Measurements from ENCODE around the gene PTF1A.

PTF1A gene

DNA sequence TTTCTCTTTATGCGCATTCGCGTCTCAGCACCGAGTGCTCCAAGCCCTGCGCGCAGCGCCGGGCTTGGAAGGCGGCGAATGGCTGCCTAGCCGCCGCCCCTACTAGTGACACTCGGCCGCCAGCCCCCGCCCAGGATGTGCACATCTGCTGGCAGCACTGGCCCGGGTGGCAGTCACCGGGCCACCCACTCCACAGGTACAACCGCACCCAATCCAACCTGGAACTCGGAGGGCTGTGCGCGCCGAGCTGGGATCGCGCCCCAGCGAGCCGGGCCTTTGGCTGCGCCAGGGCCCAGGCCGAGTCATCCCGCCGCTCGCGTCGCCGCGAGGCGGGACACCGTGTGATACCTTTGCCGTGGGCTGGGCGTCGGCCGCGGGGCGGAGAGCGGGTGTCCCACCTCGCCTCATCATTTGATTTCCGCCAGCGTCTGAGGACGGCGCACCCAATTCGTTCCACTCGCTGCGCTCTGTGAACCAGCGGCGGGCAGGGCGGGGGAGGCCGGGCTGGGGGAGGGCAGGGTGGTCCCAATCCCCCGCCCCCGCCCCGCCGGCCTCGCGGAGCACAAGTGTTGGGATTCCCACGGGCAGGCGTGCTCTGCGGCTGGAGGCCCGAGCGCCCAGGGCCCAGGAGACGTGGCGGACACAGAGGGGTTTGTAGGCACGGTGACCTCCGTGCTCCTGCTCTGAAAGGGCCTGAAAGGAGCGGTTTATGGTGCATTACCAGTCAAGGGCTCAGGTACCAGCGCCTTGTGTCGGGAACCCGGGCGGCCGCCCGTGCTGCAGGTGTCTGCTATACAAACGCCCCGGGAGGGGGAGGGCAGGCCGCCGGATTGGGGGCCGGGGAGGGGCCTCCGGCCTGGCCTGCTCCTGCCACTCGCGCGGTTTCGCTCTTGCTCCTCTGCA lies 17.8 kb upstream of the PTF1A start:
- no peaks in the 10 kb centered on the region for H3K27me3 ChIP-seq (ENCODE audit: low read length)

DNA sequence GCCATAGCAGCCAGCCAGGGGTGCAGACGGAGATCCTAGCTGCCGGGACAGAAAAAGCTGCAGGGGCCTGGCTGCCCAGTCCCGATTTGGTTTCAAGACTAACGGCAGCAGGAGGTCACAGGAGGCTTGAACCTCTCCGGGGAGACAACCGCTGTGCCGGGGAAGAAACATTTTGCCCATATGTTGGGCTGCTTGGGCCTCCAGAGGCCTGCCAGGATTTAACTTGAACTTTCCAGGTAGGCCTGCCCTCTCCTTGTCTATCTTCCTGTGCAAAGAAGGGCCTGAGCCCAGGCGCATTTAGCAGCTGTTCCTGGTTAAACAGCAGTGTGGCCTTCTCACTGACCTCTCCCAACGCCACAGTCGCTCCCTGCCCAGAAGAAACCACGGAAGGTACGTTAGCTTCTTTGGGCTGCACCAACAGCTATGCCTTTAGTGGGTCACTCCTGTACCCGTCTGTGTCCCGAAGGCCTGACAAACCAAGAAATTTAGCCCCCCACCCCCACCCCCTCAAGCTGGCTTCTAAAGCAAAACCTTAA lies 17.1 kb upstream of the PTF1A start:
- no peaks in the 10 kb centered on the region for H3K36me3 ChIP-seq (ENCODE audit: low read length)
- H3K9me2 ChIP-seq (replicated peaks; ENCODE audit: insufficient read depth, low read length): no peaks in the 10 kb centered on the region
- no peaks in the 10 kb centered on the region for H3F3A ChIP-seq (ENCODE audit: insufficient read depth)
- H3K9ac ChIP-seq (ENCODE audit: low read length): no peak overlapping the region
- H4K20me1 ChIP-seq (ENCODE audit: low read depth, low read length): no peaks in the 10 kb centered on the region
- H2AFZ ChIP-seq (ENCODE audit: low read depth, low read length, severe bottlenecking): no peak overlapping the region
- H3K79me2 ChIP-seq (ENCODE audit: insufficient read depth, low read length): no peaks in the 10 kb centered on the region
- no peaks in the 10 kb centered on the region for H3K27me3 ChIP-seq (ENCODE audit: low read length)
- no peak overlapping the region for H3K27ac ChIP-seq (ENCODE audit: low read depth, low read length)
- H3K4me2 ChIP-seq (ENCODE audit: low read depth, low read length, poor library complexity, severe bottlenecking): no peak overlapping the region
- H3K9me3 ChIP-seq (ENCODE audit: insufficient read depth, low read length): no peaks in the 10 kb centered on the region
- TF ChIP-seq EZH2phosphoT487 (conservative IDR thresholded peaks at IDR 0.05; ENCODE audit: low read length): no peak
- TF ChIP-seq, protein P1, sequence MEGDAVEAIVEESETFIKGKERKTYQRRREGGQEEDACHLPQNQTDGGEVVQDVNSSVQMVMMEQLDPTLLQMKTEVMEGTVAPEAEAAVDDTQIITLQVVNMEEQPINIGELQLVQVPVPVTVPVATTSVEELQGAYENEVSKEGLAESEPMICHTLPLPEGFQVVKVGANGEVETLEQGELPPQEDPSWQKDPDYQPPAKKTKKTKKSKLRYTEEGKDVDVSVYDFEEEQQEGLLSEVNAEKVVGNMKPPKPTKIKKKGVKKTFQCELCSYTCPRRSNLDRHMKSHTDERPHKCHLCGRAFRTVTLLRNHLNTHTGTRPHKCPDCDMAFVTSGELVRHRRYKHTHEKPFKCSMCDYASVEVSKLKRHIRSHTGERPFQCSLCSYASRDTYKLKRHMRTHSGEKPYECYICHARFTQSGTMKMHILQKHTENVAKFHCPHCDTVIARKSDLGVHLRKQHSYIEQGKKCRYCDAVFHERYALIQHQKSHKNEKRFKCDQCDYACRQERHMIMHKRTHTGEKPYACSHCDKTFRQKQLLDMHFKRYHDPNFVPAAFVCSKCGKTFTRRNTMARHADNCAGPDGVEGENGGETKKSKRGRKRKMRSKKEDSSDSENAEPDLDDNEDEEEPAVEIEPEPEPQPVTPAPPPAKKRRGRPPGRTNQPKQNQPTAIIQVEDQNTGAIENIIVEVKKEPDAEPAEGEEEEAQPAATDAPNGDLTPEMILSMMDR (IDR thresholded peaks at IDR 0.05; ENCODE audit: insufficient read depth, low read length, poor library complexity, severe bottlenecking): no peak
- H3K4me3 ChIP-seq (ENCODE audit: insufficient read depth, low read length, poor library complexity, severe bottlenecking): no peak overlapping the region

More for the DNA sequence above, 17.8 kb upstream of the PTF1A start:
- Histone ChIP-seq H3K79me2 (ENCODE audit: insufficient read depth, low read length) (no peaks in the 10 kb centered on the region), H3K4me3 (ENCODE audit: insufficient read depth, low read length, poor library complexity, severe bottlenecking) (no peak overlapping the region), H3K27ac (ENCODE audit: low read depth, low read length) (no peak overlapping the region), H3K4me2 (ENCODE audit: low read depth, low read length, poor library complexity, severe bottlenecking) (no peak overlapping the region), H3K9ac (ENCODE audit: low read length) (no peak overlapping the region), H3F3A (ENCODE audit: insufficient read depth) (no peaks in the 10 kb centered on the region), H2AFZ (ENCODE audit: low read depth, low read length, severe bottlenecking) (no peak overlapping the region), H3K36me3 (ENCODE audit: low read length) (no peaks in the 10 kb centered on the region), H3K9me3 (ENCODE audit: insufficient read depth, low read length) (no peaks in the 10 kb centered on the region), H4K20me1 (ENCODE audit: low read depth, low read length) (no peaks in the 10 kb centered on the region), H3K9me2 (replicated peaks; ENCODE audit: insufficient read depth, low read length) (no peaks in the 10 kb centered on the region)
- TF ChIP-seq, protein P1 (IDR thresholded peaks at IDR 0.05; ENCODE audit: insufficient read depth, low read length, poor library complexity, severe bottlenecking): no peak
- no peak for TF ChIP-seq EZH2phosphoT487 (conservative IDR thresholded peaks at IDR 0.05; ENCODE audit: low read length)

DNA sequence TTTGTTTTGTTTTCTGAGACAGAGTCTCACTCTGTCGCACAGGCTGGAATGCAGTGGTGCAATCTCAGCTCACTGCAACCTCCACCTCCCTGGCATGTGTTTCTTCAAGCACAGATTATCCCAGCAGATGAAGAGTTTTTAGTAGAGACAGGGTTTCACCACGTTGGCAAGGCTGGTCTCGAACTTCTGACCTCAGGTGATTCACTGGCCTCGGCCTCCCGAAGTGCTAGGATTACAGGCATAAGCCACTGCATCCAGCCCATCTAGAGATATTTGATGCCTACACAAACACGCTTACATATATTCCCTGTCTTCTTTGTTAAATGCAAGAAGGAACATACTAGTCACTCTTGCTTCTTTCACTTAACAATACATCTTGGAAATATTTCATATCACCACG lies 5.9 kb upstream of the PTF1A start:
- no peaks in the 10 kb centered on the region for H3K36me3 ChIP-seq (ENCODE audit: low read length)
- H3K79me2 ChIP-seq (ENCODE audit: insufficient read depth, low read length): no peaks in the 10 kb centered on the region
- no peak overlapping the region for H3K9ac ChIP-seq (ENCODE audit: low read length)
- H4K20me1 ChIP-seq (ENCODE audit: low read depth, low read length): no peaks in the 10 kb centered on the region
- H2AFZ ChIP-seq (ENCODE audit: low read depth, low read length, severe bottlenecking): no peak overlapping the region
- no peak overlapping the region for H3K27ac ChIP-seq (ENCODE audit: low read depth, low read length)
- no peak overlapping the region for H3K4me2 ChIP-seq (ENCODE audit: low read depth, low read length, poor library complexity, severe bottlenecking)
- no peak for TF ChIP-seq EZH2phosphoT487 (conservative IDR thresholded peaks at IDR 0.05; ENCODE audit: low read length)
- TF ChIP-seq, protein P1 (IDR thresholded peaks at IDR 0.05; ENCODE audit: insufficient read depth, low read length, poor library complexity, severe bottlenecking): no peak
- H3K27me3 ChIP-seq (ENCODE audit: low read length): no peaks in the 10 kb centered on the region
- no peaks in the 10 kb centered on the region for H3K9me2 ChIP-seq (replicated peaks; ENCODE audit: insufficient read depth, low read length)
- H3K4me3 ChIP-seq (ENCODE audit: insufficient read depth, low read length, poor library complexity, severe bottlenecking): no peak overlapping the region
- H3F3A ChIP-seq (ENCODE audit: insufficient read depth): no peaks in the 10 kb centered on the region
- no peaks in the 10 kb centered on the region for H3K9me3 ChIP-seq (ENCODE audit: insufficient read depth, low read length)

Data from SU-DHL-6 (cell line).